Measurements from ENCODE around the gene DGUOK. TPM values are rescaled to one million over a fixed set of nuclear protein-coding genes. Genes with fewer than 3 reads are reported as not detected.

Gene DGUOK
- total and polyA plus RNA-seq, 10 of the 15 experiments (the other 5 are each of a cell fraction or from before 2014, with no cell fraction given) = 64.4 to 234 (median 91.4) TPM

GRCh38 chr2:73970850-73971471 is 44.3 kb downstream of the DGUOK start (continued):
- TF ChIP-seq IRF3 (IDR thresholded peaks at IDR 0.05) = no peak
- no peak for TF ChIP-seq MXI1 (IDR thresholded peaks at IDR 0.05; ENCODE audit: low read depth, low read length)
- TF ChIP-seq ZNF217 (IDR thresholded peaks at IDR 0.05) = no peak
- TF ChIP-seq POLR2AphosphoS2 (IDR thresholded peaks at IDR 0.05; ENCODE audit: low read depth, low read length) = no peak
- no peak for TF ChIP-seq TCF7 (IDR thresholded peaks at IDR 0.05; ENCODE audit: borderline replicate concordance)
- peak; percentile 56 for TF ChIP-seq SKIL (IDR thresholded peaks at IDR 0.05; ENCODE audit: low read depth, poor library complexity, severe bottlenecking)
- no peak for TF ChIP-seq RFX5 (IDR thresholded peaks at IDR 0.05; ENCODE audit: low read depth, low read length)
- 0 out of 2 replicates have a peak, but pooled peaks have one; percentile 53 for TF ChIP-seq ZNF207 (IDR thresholded peaks at IDR 0.05; ENCODE audit: borderline replicate concordance)
- TF ChIP-seq FOXK2 (IDR thresholded peaks at IDR 0.05) = no peak
- no peak; the same call in 1 of the 2 replicates for TF ChIP-seq ATF2 (IDR thresholded peaks at IDR 0.05; ENCODE audit: low read length)
- no peak for TF ChIP-seq EGR1 (IDR thresholded peaks at IDR 0.05; ENCODE audit: borderline replicate concordance in 1 of 2, low read depth in 2 of 2, low read length in 2 of 2)
- no peak for TF ChIP-seq SMAD5 (IDR thresholded peaks at IDR 0.05; ENCODE audit: low read depth)
- peak; percentile 53; the same call in 1 of the 2 replicates for TF ChIP-seq POLR2A (IDR thresholded peaks at IDR 0.05; ENCODE audit: low read depth, low read length)
- peak; percentile 42; the same call in 1 of the 2 replicates for TF ChIP-seq ZNF687 (IDR thresholded peaks at IDR 0.05)
- TF ChIP-seq KDM1A (IDR thresholded peaks at IDR 0.05; ENCODE audit: borderline replicate concordance) = no peak
- TF ChIP-seq SIX5 (IDR thresholded peaks at IDR 0.05; ENCODE audit: low read depth, low read length, severe bottlenecking) = no peak
- no peak; the same call in 1 of the 2 replicates for TF ChIP-seq BACH1 (IDR thresholded peaks at IDR 0.05; ENCODE audit: borderline replicate concordance)
- no peak for TF ChIP-seq LARP7 (IDR thresholded peaks at IDR 0.05)
- no peak for TF ChIP-seq ZBTB33 (IDR thresholded peaks at IDR 0.05)

Measured in GM12878 (cell line).